Epithelial cell of proximal tubule (primary cell): ENCODE measurements around the gene SNX5. TPM values are rescaled to one million over a fixed set of nuclear protein-coding genes. Genes with fewer than 3 reads are reported as not detected.
A peak's percentile ranks its signal among the peaks of the same experiment; 100 is the strongest.

Experiments used
- DNase-seq: peaks from one replicate; pipeline ENCODE4 v3.0.0-alpha.2; 2011; ENCODE audit warnings: low read depth
- H3K4me3 ChIP-seq: 2 replicates; pipeline ENCODE4 v1.5.1; 2011; ENCODE audit warnings: low read depth, mild to moderate bottlenecking, low read length
- total RNA-seq: library from RNA; depleted of rRNA; stranded (reverse); fragments of >200 nt; gene quantifications from 2 replicates; pipeline ENCODE4 v1.2.3, GENCODE V29; 2015
- TF ChIP-seq, protein P1 (sequence below): conservative IDR thresholded peaks from 2 replicates; pipeline ENCODE4 v1.5.1; 2012; ENCODE audit warnings: low read depth, mild to moderate bottlenecking, low read length

SNX5 gene
- total RNA-seq, 1 donor from 2014 or later = 182 TPM

DNA sequence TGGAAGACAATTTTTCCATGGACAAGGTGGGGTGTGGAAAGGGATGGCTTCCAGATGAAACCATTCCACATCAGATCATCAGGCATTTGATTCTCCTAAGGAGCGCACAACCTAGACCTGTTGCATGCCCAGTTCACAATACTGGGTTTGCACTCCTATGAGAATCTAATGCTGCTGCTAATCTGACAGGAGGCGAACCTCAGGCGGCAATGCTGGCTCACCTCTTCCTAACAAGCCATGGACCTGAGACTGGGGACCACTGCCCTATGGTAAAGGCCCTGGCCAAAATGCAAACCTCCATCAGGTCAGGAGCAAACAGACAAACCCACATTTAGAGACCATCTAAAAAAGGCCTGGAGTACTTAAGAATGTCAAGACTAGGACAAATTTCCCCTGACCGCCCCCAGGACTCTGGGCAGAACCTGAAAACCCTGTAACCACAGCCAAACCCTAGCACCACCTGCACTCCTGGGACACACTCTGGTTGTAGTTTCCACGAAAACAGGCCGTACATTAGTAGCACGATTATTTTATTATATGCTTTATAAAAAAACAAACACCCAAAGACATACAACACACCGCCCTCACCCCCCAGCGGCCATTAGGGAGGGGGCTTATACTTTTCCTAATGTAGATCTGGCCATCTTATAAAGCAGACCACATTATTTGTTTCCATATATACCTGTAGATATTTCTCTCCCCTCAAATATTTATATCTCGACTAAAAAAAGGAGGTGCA, 27.3 kb downstream of the SNX5 start:
- DNase-seq = no peak
- TF ChIP-seq, protein P1, sequence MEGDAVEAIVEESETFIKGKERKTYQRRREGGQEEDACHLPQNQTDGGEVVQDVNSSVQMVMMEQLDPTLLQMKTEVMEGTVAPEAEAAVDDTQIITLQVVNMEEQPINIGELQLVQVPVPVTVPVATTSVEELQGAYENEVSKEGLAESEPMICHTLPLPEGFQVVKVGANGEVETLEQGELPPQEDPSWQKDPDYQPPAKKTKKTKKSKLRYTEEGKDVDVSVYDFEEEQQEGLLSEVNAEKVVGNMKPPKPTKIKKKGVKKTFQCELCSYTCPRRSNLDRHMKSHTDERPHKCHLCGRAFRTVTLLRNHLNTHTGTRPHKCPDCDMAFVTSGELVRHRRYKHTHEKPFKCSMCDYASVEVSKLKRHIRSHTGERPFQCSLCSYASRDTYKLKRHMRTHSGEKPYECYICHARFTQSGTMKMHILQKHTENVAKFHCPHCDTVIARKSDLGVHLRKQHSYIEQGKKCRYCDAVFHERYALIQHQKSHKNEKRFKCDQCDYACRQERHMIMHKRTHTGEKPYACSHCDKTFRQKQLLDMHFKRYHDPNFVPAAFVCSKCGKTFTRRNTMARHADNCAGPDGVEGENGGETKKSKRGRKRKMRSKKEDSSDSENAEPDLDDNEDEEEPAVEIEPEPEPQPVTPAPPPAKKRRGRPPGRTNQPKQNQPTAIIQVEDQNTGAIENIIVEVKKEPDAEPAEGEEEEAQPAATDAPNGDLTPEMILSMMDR = no peak
- no peak overlapping the region for H3K4me3 ChIP-seq

DNA sequence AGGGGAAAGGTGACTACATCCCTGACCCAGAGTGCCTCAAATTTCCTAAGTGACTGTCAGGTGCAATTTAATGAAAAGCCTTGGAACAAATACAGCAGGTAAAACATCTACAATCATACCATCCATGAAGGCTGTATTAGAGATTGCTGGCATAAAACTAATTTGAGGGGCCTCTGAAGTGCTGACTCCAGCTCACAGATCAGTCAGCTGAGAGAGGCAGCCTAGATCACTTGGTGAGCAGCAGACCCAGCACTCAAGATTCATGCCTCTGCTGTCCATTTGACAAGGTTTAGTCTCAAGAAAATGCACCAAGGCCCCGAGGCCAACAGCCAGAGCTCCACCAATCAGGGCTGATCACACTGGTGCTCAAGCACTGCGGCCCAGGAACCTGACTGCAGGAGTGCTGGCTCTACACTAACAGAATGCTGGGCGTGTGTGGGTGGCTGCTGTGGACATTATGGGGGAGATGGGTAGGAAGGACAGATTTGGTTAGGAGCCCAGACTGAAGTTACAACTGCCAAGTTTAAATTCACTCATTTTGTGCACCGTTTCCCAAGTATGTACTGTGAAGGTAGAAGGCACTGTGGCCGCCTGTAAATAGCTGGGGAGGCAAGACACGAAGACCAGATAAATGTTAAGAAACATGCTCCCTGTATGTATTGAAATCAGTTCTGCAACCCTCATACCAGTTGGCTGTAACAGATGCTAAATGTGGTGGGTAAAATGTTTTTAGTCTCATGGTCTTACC, 28.2 kb downstream of the SNX5 start:
- no peak for DNase-seq
- TF ChIP-seq, protein P1 = no peak

DNA sequence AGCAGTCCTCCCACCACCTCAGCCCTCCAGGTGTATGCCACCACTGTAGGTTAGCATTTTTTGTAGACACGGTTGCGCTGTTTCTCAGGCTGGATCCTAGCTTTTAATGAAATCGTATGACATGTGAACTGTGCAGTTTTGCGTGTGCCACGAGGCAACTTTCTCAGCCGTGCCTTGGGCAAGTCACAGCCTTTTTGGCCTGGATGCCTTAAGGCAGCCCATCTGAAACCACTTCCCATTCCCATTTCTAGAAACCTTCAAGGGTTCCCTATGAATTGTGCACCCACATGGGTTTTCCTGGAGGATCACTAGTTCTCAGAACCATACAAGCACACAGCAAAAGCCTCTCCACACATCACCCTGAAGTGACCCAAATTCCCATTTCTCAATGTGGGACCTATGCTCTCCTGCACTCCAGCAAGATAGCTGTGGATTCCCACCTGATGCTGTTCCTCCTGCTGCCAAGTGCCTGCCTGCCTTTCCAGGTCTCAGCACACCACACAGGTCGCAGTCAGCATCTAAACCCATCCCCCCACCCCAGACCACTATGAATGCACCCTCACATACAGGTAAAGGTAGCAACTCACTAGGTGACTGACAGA, 28.9 kb downstream of the SNX5 start:
- DNase-seq = no peak
- H3K4me3 ChIP-seq = no peak overlapping the region
- TF ChIP-seq, protein P1 = no peak

More for the DNA sequence above, 28.2 kb downstream of the SNX5 start:
- no peak overlapping the region for H3K4me3 ChIP-seq

DNA sequence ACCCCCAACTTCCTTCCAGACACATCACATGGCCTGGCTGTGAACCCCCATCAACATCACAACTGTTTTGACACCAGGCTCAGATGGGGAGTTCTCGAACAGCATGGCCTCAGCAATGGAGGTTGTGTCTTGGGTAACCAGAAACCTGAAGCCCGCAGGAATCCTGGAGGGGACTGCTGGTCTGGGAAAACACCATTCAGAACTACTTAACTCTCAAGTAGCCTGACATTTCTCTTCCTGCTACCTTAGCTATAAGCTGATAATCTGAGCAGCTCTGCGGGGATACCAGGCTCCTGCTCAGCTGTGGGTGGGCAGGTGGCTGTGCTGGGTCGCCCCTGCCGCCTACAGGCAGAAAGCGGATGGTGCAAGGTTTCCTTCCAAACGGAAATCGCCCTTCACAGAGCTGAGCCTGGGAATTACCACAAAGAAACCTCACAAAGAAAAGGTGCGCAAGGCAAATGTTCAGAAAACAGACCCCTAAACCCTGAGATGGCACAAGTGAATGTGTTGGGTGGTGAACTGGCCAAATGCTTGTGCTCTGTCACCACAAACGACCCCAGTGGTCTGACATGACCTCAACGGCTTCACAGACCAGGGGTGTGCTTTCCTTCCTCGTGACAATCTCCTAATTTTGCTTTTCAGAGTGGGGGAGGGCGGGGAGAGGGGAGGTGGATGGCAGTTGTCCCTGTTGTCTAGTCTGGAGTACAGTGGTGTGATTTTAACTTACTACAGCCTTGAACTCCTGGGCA, 29.5 kb downstream of the SNX5 start:
- TF ChIP-seq, protein P1 = peak; percentile 90
- no peak overlapping the region for H3K4me3 ChIP-seq
- DNase-seq = no peak

DNA sequence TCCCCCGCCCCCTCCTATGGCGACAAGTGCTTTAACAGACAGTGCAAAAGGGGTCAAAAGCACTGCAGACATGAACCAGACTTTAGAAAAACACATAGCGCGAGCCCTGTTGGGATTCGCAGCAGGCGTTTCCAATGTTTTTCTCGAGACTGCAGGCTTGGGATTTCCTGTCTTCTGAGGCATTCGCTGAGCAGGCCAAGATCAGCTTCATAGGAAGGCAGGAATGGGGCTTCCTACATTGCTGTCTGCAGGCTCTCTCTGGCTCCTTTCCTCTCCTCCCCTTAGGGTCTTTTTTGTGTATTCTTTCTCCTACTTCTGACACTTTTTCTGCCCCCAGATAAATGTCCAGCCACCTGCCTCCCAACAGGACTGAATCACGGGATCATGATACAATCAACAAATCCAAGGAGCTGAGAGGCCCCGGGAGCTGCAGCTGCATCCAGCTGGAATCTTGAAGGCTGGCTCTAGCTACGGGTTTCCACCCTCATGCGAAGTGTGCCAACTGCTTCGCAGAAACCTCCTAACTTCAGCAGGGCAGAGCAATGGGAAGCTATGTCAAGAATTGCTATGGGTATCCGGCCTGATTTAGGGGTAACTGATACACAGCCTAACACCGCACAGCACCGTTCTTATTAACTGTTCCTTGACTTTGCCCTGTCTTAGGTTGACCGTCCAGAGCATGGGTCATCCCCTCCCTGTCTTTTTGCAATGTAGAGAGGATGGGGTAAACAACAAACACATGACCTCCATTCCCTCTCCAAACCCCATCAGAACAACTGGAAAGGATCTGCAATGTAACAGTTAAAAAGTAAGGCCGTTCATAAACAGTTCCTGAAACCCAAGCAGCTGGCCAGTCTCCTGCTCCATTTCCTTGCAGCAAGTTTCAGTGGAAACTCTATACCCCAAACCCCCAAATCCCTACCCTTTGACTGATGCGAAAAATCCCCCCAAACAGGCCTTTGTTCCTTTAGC, 31.5 kb downstream of the SNX5 start:
- TF ChIP-seq, protein P1 = no peak
- no peak for DNase-seq
- H3K4me3 ChIP-seq = no peak overlapping the region

DNA sequence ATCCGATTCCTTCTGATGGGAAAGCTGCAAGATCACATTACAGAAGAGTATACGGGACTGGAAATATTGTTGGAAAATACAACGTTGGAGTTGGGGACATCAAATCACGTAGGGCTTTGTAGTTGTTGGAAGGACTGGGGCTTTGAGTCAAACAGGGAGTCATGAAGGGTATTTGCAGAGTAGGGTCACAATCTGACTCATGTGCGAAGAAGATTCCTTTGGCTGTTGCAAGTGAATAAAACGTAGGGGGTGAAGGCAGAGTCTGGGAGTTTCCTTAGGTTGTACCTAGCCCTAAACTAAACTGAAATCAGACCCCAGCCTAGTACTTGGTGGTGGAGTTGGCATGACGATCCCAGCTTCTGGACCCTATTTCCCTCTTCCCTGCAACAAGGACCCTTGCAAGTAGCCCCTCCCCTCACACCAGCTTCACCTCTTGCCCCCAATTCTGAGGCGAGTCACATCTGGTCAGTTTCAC, 32.3 kb downstream of the SNX5 start:
- DNase-seq = no peak
- no peak overlapping the region for H3K4me3 ChIP-seq
- TF ChIP-seq, protein P1 = no peak
